Glomerular visceral epithelial cell (primary cell): ENCODE data around the gene IMMP2L.

Source experiments
- DNase-seq: peaks from one replicate; pipeline ENCODE4 v3.0.0-alpha.2; 2016; ENCODE audit errors: extremely low spot score

IMMP2L gene

DNA sequence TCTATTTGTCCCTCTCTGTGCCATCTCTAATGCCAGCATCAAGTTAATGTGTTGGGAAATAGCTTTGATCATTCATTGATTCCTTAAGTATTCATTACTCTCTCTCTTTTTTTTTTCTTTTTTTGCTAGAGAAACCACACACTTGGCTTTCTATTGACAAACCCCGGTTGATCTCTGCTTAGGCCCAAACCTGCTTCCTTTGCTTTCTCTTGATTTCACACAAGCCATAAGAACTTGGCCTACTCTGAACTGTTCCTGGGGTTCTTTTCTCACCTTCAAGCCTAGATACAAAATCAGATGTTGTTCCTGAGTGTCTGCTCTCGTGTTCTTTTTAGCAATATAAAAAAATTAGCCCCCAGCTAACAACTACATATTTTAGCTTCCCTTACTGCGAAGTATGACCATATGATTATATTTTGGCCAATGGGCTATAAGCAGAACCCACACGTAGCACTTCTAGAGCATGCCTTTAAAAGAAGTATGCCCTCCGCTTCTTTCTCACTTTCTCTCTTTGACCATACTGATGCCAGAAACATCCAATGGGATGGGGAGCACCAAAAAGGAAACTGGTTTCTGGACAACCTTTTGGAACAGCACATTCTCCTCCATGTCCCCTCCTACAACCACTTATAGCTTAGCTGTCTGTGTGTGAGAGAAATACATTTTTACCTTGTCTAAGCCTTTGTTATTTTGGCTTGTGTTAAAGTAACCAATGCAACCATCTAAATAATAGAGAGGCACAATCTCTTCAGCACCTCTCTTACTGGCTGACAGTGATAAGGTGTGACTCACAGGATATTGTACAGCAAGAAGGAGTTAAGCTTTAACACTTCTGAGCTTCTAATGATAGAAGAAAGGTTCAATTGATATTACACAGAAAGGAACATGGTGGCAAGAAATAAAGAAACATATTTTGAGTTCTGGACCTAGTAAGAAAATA lies 568.0 kb downstream of the IMMP2L start:
- no peak for DNase-seq

GRCh38 chr7:110988890-110989501 lies 573.3 kb downstream of the IMMP2L start:
- DNase-seq = no peak

DNA sequence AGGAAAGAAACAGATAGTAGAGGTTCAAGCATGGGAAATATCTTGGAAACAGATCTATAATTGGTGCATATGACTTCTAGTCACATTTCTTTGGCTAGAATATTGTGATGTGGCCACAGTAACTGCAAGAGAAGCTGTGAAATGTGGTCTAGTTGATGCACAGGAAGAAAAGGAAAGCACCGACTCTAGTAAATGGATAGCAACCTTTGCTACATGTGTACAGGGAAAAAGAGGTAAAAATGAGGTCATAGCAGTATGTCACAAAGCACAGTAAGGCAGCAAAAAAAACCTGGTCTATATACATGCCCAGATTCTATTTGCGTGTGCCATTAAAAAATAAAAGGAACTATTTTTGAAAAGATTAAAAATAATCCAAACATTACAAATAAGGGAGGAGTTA lies 573.9 kb downstream of the IMMP2L start:
- DNase-seq = no peak

DNA sequence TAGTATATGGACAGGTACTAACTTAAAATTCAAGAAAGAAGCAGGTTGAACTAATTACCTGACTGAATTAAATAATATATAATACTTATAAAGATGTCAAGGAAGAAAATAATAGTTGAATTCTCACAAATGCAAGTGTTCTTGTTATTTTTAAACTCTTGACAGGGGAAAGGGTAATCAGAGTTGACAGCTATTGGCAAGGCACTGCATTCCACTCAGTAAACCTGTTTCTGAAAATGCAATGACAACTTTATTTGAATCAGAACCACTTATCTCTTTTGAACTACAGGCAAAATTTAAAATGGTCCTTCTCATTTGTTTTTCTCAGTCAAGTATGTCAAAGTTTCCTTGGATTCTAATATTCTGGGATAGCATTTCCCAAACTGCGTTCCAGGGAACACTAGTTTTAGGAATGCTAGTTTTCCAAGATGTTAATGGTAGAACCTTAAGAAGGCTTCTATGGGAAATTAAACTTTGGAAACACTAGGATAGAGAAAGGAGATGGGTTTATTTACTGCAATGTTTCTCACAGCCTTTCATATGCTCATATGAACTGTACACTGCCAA lies 575.1 kb downstream of the IMMP2L start:
- no peak for DNase-seq

DNA sequence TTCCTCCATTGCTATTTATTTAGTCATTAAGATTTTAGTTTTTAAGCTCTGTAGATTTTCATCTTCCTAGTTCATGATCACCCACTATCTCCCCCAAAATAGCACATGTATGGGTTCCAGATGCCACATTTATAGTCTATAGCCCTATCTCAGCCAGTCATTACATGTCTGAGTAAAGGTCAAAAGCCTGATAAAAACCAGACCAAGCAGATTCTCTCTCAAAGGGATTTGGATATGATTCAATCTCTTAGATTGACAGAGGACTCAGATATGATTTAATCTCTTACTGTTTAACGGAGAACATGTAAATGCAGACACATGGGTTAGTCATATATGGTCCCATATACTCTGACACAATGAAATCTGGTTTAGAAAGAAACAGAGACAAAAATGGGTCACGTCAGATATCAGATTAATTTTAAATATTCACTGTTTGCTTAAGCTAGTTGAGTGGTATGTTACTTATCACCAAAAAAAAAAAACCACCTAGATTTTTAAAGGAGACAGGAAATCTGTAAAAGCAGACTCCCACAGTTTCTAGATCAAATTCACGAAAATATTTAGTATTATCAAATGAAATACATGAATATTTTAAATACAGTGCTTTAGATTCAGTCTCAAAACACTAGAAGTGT lies 578.4 kb downstream of the IMMP2L start:
- no peak for DNase-seq

DNA sequence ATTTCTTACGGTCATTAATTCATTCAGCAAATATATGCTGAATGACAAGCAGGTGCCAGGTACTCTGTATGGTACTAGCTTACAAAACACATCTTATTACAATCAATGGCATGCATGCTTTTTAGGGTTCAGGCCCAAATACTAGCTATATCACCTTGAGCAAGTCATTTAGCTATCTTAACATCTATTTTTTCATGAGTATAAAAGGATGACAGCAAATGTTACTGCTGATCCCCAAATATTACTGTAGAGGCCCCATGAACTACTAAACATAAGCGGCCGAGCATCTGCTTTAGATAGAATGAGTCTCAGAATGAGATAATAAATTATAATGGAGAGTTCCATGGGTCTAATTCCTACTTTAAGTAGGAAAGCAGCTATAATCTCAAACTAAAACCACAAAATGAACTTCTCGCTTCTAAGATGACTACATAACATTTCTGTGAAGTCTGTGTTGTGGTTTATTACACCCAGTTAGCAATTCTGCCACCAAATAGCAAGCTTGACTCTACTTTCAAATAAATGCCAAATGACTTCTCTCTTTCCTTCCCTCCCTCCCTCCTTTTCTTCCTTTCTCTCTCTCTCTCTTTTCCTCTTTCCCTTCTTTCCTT lies 585.1 kb downstream of the IMMP2L start:
- DNase-seq = no peak

- no peak for DNase-seq
Measured at GRCh38 chr7:110975486-110975885, 586.8 kb downstream of the IMMP2L start.

DNA sequence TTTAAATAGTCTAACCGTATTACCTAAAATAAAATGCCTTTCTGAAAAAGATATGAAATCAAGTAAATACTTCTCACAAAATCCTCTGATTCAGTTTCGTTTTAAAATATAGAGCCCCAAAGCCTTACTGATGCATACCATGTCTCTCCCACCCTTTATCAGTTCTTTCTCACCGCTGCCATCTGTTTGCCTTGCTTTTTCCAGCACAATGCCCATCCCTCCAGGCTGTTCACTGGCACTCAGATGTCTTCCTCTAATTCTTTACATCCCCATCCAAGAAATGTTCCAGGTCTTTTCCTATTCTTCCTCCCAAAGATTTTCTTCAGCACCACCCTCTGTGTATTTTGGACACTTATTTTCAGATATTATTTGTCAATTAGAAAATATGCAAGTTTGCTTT lies 587.9 kb downstream of the IMMP2L start:
- DNase-seq = no peak

GRCh38 chr7:110973196-110973990 lies 588.9 kb downstream of the IMMP2L start:
- DNase-seq = no peak

DNA sequence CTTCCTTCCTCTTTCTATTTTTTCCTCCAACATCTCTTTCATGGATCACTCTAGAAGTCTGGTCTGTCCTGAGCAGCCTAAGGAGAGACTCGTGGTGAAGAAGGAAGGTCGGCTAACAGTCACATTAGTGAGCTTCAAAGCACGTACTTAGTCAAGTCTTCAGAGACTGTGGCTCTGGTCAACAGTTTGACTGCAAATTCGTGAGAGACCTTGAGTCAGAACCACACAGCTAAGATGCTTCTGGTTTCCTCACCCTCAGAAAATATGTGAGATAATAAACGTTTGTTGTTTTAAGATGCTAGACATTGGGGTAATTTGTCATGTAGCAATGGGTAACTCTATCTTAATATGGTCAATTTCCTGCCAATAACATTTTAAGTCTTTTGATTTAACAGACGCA lies 597.5 kb downstream of the IMMP2L start:
- no peak for DNase-seq

DNA sequence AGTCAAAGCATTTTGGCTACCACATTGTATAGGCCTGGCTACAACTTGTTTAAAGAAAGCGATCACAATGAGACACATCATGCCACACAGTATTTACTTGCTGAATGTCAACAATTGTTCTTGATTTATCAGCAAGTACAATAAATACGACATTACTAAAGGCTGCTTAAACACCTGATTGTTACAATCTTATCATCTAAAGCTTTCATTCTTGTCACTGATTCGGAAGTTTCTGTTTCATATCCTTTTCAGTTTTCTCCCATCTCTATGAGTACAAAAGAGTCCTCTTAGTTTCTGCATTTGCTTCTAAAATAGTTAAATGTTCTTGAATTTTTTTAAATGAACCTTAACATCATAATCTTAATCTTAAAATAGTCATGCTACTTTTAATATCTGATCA lies 599.5 kb downstream of the IMMP2L start:
- DNase-seq = no peak

- no peak for DNase-seq
Measured at GRCh38 chr7:110962374-110962773, 599.9 kb downstream of the IMMP2L start.

GRCh38 chr7:110960811-110961210 lies 601.5 kb downstream of the IMMP2L start:
- no peak for DNase-seq

- DNase-seq = no peak
Measured at GRCh38 chr7:110948280-110948679, 614.0 kb downstream of the IMMP2L start.

DNA sequence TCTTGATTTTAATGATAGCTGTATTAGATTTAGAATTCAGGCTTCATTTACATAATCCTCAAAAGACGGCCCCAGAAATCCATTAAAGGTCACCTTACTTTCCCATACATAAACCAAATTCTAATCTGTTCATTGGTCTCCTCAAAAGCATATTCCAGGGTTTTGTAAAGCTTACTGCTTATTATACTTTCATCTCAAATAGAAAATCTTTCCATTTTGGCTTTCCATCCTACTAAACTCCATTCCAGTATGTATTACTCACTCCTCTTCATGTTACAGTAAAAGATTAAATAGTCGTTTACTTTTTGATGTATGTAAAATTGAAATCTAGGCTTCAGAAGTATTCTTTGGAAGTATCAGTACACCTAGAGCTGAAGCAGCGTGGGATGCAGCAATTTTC lies 614.9 kb downstream of the IMMP2L start:
- DNase-seq = no peak

DNA sequence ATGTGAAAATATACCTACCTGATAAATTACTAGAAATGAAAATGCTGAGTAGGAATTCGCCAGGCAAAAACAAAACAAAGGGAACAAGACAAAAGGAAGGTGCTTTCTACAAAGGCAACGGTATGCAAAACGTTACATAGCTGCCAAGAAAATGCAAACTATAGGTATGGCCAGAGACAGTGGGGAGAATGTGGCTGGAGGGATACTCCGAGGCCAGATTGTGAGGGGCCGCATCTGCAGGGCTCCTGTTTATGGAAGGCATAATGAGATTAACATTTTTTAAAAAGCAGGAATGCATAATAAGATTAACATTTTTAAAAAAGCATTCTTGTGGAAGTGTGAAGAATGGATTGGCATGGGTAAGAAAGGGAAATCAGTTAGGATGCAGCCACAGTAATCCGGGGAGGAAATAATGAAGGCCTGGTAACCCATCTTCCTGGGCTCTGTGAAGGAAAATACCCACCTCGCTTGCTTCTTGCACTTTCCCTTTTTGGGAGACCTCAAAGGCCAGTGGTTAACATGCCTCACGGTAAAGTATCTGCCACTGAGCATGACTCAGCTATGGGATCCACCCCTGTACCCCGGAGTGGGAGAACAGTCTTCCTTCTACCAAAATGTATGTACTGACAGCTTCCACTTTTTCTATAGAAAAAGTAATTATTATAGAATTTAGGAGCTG lies 617.2 kb downstream of the IMMP2L start:
- no peak for DNase-seq

GRCh38 chr7:110944448-110944847 lies 617.8 kb downstream of the IMMP2L start:
- no peak for DNase-seq

DNA sequence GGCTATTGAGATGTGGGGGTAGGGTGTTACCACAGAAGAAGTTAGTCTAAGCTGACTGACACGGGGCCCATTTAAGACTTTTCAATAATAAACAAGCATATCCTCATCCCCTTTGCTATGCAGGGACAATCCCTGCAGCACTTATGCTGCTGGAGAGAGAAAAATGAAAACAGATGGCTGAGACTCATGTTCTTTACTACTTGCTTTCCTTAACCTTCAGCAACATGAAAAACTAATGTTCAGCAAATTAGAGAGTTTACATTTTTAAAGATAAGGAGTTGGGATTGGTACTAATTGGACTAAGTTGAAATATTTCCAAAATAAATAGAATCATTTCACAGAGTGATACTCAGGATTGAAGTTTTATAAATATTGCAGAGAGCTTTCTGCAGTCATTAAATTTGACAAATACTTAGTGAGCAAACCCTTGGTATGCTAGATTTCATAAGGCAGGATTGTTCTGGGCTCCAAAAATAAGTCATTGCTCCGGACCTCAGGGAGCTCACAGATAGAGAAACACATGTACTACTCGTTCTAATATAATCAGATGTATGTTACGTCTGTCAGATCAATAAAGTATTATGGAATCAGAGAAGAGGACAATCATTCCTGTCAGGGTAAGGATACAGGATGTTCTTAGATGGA lies 618.5 kb downstream of the IMMP2L start:
- DNase-seq = no peak

GRCh38 chr7:110941385-110941784 lies 620.9 kb downstream of the IMMP2L start:
- no peak for DNase-seq

GRCh38 chr7:110940756-110941155 lies 621.5 kb downstream of the IMMP2L start:
- no peak for DNase-seq
